ENCODE data around the gene KCTD20. TPM values are rescaled to one million over a fixed set of nuclear protein-coding genes. Genes with fewer than 3 reads are reported as not detected.

The KCTD20 gene
- total and polyA plus RNA-seq, 9 of the 15 experiments (the other 6 are each of a cell fraction or from before 2014, with no cell fraction given) = 28.9 to 160 (median 70.6) TPM

DNA sequence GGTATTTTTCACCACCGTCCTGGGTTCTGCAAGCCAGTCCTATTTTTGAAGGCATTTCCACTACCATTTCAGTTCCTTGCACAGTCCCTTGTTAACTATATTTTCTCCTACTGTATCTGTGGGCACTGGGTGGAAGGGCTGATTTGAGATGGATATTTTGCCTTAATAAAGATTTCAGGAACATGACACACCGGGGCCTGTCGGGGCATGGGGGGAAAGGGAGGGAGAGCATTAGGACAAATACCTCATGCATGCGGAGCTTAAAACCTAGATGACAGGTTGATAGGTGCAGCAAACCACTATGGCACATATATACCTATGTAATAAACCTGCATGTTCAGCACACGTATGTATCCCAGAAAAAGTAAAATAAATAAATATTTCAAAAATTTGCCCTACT is 82.1 kb downstream of the KCTD20 start:
- ChIA-PET POLR2A (no interaction called here), CTCF (ENCODE audit: low intra/inter-chr PET ratio) (no interaction called here)
- no peak for ATAC-seq
- 96% methylated on average over 5 of the region's 5 CpGs for WGBS (ENCODE audit: insufficient coverage, low coverage, missing lambda C conversion rate)
- intact Hi-C loops (cut with micrococcal nuclease) = no loop called here
- Histone ChIP-seq H3K9ac (ENCODE audit: insufficient read depth in 1 of 2, low read depth in 2 of 2, low read length in 2 of 2) (no peak overlapping the region), H3K27ac (ENCODE audit: extremely low read depth, low read depth, low read length) (no peak overlapping the region), H3K27me3 (ENCODE audit: control insufficient read depth in 2 of 2, insufficient read depth in 2 of 2, low read length in 2 of 2) (no peaks in the 10 kb centered on the region), H3K9me1 (ENCODE audit: control insufficient read depth, insufficient read depth, low read length) (no peaks in the 10 kb centered on the region), H3K36me3 (ENCODE audit: control insufficient read depth, insufficient read depth, low read length) (peaks cover 68% of the 10 kb centered on the region), H3K4me2 (ENCODE audit: insufficient read depth, low read length) (no peak overlapping the region), H3K79me2 (ENCODE audit: control insufficient read depth, insufficient read depth, low read length) (peaks cover 6% of the 10 kb centered on the region; the same call in 1 of the 3 replicates), H2AFZ (ENCODE audit: low read depth, low read length) (no peak overlapping the region), H3K9me3 (replicated peaks; ENCODE audit: control insufficient read depth, insufficient read depth, low read depth, low read length) (no peaks in the 10 kb centered on the region), H4K20me1 (replicated peaks; ENCODE audit: control insufficient read depth, insufficient read depth, low read length) (no peaks in the 10 kb centered on the region), H3K4me1 (replicated peaks in 1 of 2; ENCODE audit: control insufficient read depth in 2 of 2, insufficient read depth in 2 of 2, low read length in 2 of 2) (no peaks in the 10 kb centered on the region; a peak in 1 of 5 replicates), H3K4me3 (no peak overlapping the region)
- in situ Hi-C loops (cut with MboI) = no loop called here
- BruUV-seq (replicated peaks) = no TSS peak
- FAIRE-seq = no peak
- no peak for DNase-seq (ENCODE audit: extremely low read depth in 1 of 4, low spot score in 3 of 4)
- TF ChIP-seq, protein P1, sequence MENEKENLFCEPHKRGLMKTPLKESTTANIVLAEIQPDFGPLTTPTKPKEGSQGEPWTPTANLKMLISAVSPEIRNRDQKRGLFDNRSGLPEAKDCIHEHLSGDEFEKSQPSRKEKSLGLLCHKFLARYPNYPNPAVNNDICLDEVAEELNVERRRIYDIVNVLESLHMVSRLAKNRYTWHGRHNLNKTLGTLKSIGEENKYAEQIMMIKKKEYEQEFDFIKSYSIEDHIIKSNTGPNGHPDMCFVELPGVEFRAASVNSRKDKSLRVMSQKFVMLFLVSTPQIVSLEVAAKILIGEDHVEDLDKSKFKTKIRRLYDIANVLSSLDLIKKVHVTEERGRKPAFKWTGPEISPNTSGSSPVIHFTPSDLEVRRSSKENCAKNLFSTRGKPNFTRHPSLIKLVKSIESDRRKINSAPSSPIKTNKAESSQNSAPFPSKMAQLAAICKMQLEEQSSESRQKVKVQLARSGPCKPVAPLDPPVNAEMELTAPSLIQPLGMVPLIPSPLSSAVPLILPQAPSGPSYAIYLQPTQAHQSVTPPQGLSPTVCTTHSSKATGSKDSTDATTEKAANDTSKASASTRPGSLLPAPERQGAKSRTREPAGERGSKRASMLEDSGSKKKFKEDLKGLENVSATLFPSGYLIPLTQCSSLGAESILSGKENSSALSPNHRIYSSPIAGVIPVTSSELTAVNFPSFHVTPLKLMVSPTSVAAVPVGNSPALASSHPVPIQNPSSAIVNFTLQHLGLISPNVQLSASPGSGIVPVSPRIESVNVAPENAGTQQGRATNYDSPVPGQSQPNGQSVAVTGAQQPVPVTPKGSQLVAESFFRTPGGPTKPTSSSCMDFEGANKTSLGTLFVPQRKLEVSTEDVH (IDR thresholded peaks at IDR 0.05; ENCODE audit: low read depth, partially characterized antibody) = no peak
- TF ChIP-seq, protein P2, sequence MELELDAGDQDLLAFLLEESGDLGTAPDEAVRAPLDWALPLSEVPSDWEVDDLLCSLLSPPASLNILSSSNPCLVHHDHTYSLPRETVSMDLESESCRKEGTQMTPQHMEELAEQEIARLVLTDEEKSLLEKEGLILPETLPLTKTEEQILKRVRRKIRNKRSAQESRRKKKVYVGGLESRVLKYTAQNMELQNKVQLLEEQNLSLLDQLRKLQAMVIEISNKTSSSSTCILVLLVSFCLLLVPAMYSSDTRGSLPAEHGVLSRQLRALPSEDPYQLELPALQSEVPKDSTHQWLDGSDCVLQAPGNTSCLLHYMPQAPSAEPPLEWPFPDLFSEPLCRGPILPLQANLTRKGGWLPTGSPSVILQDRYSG (tag; conservative IDR thresholded peaks at IDR 0.05; ENCODE audit: low read depth) = no peak
- TF ChIP-seq PYGO2 (tag; IDR thresholded peaks at IDR 0.05) (no peak), MIER1 (IDR thresholded peaks at IDR 0.05; ENCODE audit: low read depth) (no peak), ZZZ3 (IDR thresholded peaks at IDR 0.05) (no peak), ZNF143 (CRISPR knock-in tag; IDR thresholded peaks at IDR 0.05) (no peak), RBM34 (IDR thresholded peaks at IDR 0.05; ENCODE audit: borderline replicate concordance, insufficient read depth, low read length) (no peak), ZNF197 (CRISPR knock-in tag; IDR thresholded peaks at IDR 0.05; ENCODE audit: low read depth) (no peak)
- TF ChIP-seq, protein P3, sequence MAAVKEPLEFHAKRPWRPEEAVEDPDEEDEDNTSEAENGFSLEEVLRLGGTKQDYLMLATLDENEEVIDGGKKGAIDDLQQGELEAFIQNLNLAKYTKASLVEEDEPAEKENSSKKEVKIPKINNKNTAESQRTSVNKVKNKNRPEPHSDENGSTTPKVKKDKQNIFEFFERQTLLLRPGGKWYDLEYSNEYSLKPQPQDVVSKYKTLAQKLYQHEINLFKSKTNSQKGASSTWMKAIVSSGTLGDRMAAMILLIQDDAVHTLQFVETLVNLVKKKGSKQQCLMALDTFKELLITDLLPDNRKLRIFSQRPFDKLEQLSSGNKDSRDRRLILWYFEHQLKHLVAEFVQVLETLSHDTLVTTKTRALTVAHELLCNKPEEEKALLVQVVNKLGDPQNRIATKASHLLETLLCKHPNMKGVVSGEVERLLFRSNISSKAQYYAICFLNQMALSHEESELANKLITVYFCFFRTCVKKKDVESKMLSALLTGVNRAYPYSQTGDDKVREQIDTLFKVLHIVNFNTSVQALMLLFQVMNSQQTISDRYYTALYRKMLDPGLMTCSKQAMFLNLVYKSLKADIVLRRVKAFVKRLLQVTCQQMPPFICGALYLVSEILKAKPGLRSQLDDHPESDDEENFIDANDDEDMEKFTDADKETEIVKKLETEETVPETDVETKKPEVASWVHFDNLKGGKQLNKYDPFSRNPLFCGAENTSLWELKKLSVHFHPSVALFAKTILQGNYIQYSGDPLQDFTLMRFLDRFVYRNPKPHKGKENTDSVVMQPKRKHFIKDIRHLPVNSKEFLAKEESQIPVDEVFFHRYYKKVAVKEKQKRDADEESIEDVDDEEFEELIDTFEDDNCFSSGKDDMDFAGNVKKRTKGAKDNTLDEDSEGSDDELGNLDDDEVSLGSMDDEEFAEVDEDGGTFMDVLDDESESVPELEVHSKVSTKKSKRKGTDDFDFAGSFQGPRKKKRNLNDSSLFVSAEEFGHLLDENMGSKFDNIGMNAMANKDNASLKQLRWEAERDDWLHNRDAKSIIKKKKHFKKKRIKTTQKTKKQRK (IDR thresholded peaks at IDR 0.05; ENCODE audit: borderline replicate concordance, low read depth, low read length) = no peak
- TF ChIP-seq, protein P4, sequence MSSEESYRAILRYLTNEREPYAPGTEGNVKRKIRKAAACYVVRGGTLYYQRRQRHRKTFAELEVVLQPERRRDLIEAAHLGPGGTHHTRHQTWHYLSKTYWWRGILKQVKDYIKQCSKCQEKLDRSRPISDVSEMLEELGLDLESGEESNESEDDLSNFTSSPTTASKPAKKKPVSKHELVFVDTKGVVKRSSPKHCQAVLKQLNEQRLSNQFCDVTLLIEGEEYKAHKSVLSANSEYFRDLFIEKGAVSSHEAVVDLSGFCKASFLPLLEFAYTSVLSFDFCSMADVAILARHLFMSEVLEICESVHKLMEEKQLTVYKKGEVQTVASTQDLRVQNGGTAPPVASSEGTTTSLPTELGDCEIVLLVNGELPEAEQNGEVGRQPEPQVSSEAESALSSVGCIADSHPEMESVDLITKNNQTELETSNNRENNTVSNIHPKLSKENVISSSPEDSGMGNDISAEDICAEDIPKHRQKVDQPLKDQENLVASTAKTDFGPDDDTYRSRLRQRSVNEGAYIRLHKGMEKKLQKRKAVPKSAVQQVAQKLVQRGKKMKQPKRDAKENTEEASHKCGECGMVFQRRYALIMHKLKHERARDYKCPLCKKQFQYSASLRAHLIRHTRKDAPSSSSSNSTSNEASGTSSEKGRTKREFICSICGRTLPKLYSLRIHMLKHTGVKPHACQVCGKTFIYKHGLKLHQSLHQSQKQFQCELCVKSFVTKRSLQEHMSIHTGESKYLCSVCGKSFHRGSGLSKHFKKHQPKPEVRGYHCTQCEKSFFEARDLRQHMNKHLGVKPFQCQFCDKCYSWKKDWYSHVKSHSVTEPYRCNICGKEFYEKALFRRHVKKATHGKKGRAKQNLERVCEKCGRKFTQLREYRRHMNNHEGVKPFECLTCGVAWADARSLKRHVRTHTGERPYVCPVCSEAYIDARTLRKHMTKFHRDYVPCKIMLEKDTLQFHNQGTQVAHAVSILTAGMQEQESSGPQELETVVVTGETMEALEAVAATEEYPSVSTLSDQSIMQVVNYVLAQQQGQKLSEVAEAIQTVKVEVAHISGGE (CRISPR knock-in tag; IDR thresholded peaks at IDR 0.05) = no peak
